HepG2 (cell line): ENCODE results near the gene COMMD9. TPM values are rescaled to one million over a fixed set of nuclear protein-coding genes. Genes with fewer than 3 reads are reported as not detected.

Experiments
- HCFC1 ChIP-seq: fragments of 150-350 bp; IDR thresholded peaks from 2 replicates; pipeline ENCODE4 v1.6.1; 2014; ENCODE audit warnings: low read depth, low read length
- HOXA5 ChIP-seq: sonication (generic); formaldehyde crosslinking; IDR thresholded peaks from 2 replicates; pipeline ENCODE4 v1.4.0; 2020; ENCODE audit warnings: missing genetic modification reagents
- JUNB ChIP-seq: sonication (generic); formaldehyde crosslinking; IDR thresholded peaks from 2 replicates; pipeline ENCODE4 v1.8.0; 2022; ENCODE audit warnings: missing genetic modification reagents, mild to moderate bottlenecking, borderline replicate concordance
- KLF16 ChIP-seq, 2 experiments: sonication (generic) in 1 of 2; formaldehyde crosslinking in 1 of 2; IDR thresholded peaks; 2 replicates each; pipeline versions ENCODE4 v1.6.1 to v1.8.0; 2016 to 2023; ENCODE audit warnings: missing genetic modification reagents in 2 of 2, missing compliant biosample characterization in 1 of 2
- MEIS1 ChIP-seq: sonication (generic); formaldehyde crosslinking; IDR thresholded peaks from 2 replicates; pipeline ENCODE4 v1.9.0; 2021; ENCODE audit warnings: mild to moderate bottlenecking, missing genetic modification reagents, moderate library complexity, borderline replicate concordance
- RARA ChIP-seq: IDR thresholded peaks from 2 replicates; pipeline ENCODE4 v1.6.1; 2016; ENCODE audit warnings: missing genetic modification reagents, missing compliant biosample characterization
- SP4 ChIP-seq: sonication (generic); formaldehyde crosslinking; IDR thresholded peaks from 2 replicates; pipeline ENCODE4 v1.8.1; 2023; ENCODE audit warnings: mild to moderate bottlenecking, missing genetic modification reagents
- SRSF1 ChIP-seq: fragments of 200-400 bp; formaldehyde crosslinking; optimal IDR thresholded peaks from 2 replicates; pipeline ENCODE3; 2017; ENCODE audit warnings: mild to moderate bottlenecking, low read depth, low read length, moderate library complexity
- WIZ ChIP-seq: sonication (generic); formaldehyde crosslinking; IDR thresholded peaks from 2 replicates; pipeline ENCODE4 v1.5.1; 2020; ENCODE audit warnings: mild to moderate bottlenecking, missing genetic modification reagents
- ZFAT ChIP-seq: sonication (generic); formaldehyde crosslinking; conservative IDR thresholded peaks from 2 replicates; pipeline ENCODE4 v1.8.1; 2023; ENCODE audit warnings: missing genetic modification reagents, inconsistent platforms
- ZNF17 ChIP-seq: sonication (generic); formaldehyde crosslinking; IDR thresholded peaks from 2 replicates; pipeline ENCODE4 v1.5.0; 2020; ENCODE audit warnings: mild to moderate bottlenecking, missing genetic modification reagents
- ZNF501 ChIP-seq: sonication (generic); formaldehyde crosslinking; IDR thresholded peaks from 2 replicates; pipeline ENCODE4 v1.5.1; 2020; ENCODE audit warnings: mild to moderate bottlenecking, moderate library complexity, missing genetic modification reagents
- ZNF556 ChIP-seq: sonication (generic); formaldehyde crosslinking; IDR thresholded peaks from 2 replicates; pipeline ENCODE4 v1.4.0; 2020; ENCODE audit warnings: mild to moderate bottlenecking, missing genetic modification reagents, borderline replicate concordance
- ZNF557 ChIP-seq: sonication (generic); formaldehyde crosslinking; IDR thresholded peaks from 2 replicates; pipeline ENCODE4 v1.4.0; 2020; ENCODE audit warnings: missing genetic modification reagents
- polyA plus RNA-seq, 8 experiments: library from polyadenylated mRNA; depleted of rRNA in 3 of 8; stranded (reverse) in 7 of 8; unstranded in 1 of 8; fragments of >200 nt; fragmentation: Illumina TruSeq in 4 of 8; extraction: Trizol in 4 of 8; gene quantifications; 2 replicates each; pipeline versions ENCODE4 v1.2.1 to v1.2.3, GENCODE V29; 2011 to 2016; ENCODE audit warnings: low read depth in 4 of 8, missing spikeins in 1 of 8, mixed read lengths in 1 of 8; ENCODE audit not compliant: insufficient read depth in 1 of 8
- total RNA-seq, 5 experiments: library from RNA; depleted of rRNA; stranded (reverse); fragments of >200 nt; fragmentation: Illumina TruSeq; extraction: Trizol; gene quantifications; 2 replicates each; pipeline ENCODE4 v1.2.3, GENCODE V29; 2016; ENCODE audit warnings: low read depth in 1 of 5
- TF ChIP-seq, protein P1 (sequence below): sonication (generic); formaldehyde crosslinking; IDR thresholded peaks from 2 replicates; pipeline ENCODE4 v1.8.1; 2023; ENCODE audit warnings: missing genetic modification reagents, mild to moderate bottlenecking, borderline replicate concordance
- TF ChIP-seq, protein P2 (sequence below): sonication (generic); formaldehyde crosslinking; IDR thresholded peaks from 2 replicates; pipeline ENCODE4 v1.4.0; 2020; ENCODE audit warnings: missing genetic modification reagents
- TF ChIP-seq, protein P3 (sequence below): sonication (generic); formaldehyde crosslinking; IDR thresholded peaks from 2 replicates; pipeline ENCODE4 v1.8.1; 2023; ENCODE audit warnings: mild to moderate bottlenecking, inconsistent platforms, moderate library complexity, missing genetic modification reagents, borderline replicate concordance
- TF ChIP-seq, protein P4 (sequence below): sonication (generic); formaldehyde crosslinking; IDR thresholded peaks from 2 replicates; pipeline ENCODE4 v1.5.1; 2020; ENCODE audit warnings: missing genetic modification reagents, mild to moderate bottlenecking, borderline replicate concordance
- TF ChIP-seq, protein P5 (sequence below): sonication (generic); formaldehyde crosslinking; IDR thresholded peaks from 2 replicates; pipeline ENCODE4 v1.8.0; 2022; ENCODE audit warnings: missing genetic modification reagents, mild to moderate bottlenecking, inconsistent platforms, borderline replicate concordance
- TF ChIP-seq, protein P6 (sequence below): sonication (generic); formaldehyde crosslinking; IDR thresholded peaks from 2 replicates; pipeline ENCODE4 v1.5.1; 2020; ENCODE audit warnings: missing genetic modification reagents, mild to moderate bottlenecking, borderline replicate concordance

COMMD9 gene
- total and polyA plus RNA-seq, 2 of the 13 experiments (the other 11 are each of a cell fraction or from before 2014, with no cell fraction given): 47.3 to 76.7 TPM

DNA sequence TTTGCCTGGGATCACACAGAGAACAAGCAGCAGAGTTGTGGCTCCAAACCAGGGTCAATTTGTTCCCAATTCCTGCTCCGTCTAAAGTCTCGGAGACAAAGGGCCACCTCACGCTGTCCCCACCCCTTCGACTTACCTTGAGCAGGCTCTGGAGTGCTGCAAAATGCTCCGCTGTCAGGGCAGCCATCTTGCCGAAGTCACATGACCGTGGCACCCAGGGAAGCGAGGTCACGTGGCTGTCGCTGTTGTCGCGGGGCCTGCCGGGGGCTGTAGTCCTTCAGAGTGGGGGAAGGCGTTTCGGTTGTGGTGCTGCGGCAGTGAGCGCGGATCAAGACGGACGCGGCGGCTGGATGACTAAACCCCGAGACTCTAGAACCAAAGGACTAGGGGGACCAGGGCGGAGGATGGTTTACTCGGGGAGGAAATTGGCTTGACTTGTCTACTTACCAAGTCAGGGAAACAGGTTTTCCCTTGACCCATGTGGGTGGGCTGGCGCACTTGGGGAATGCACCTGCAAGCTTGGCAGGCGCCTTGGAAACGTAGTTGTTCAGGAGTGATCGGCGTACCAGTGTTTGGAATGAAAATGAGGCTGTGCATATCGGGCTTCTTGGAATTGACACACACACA, at the start of gene COMMD9 (continued):
- TF ChIP-seq, protein P1, sequence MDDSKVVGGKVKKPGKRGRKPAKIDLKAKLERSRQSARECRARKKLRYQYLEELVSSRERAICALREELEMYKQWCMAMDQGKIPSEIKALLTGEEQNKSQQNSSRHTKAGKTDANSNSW (CRISPR knock-in tag): no peak
- TF ChIP-seq, protein P2, sequence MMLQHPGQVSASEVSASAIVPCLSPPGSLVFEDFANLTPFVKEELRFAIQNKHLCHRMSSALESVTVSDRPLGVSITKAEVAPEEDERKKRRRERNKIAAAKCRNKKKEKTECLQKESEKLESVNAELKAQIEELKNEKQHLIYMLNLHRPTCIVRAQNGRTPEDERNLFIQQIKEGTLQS: no peak
- TF ChIP-seq, protein P3, sequence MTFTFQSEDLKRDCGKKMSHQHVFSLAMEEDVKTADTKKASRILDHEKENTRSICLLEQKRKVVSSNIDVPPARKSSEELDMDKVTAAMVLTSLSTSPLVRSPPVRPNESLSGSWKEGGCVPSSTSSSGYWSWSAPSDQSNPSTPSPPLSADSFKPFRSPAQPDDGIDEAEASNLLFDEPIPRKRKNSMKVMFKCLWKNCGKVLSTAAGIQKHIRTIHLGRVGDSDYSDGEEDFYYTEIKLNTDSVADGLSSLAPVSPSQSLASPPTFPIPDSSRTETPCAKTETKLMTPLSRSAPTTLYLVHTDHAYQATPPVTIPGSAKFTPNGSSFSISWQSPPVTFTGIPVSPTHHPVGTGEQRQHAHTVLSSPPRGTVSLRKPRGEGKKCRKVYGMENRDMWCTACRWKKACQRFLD (CRISPR knock-in tag): no peak
- TF ChIP-seq ZNF501 (CRISPR knock-in tag) (peak; percentile 79), WIZ (CRISPR knock-in tag) (no peak), ZNF557 (CRISPR knock-in tag) (no peak), SRSF1 (no peak), KLF16 (CRISPR knock-in tag; IDR thresholded peaks at IDR 0.05) (peak in 1 of 2 experiments; percentile 89; a peak in 1 of 4 replicates), ZNF556 (CRISPR knock-in tag) (peak; percentile 69; the same call in 1 of the 2 replicates), MEIS1 (0 out of 2 replicates have a peak, but pooled peaks have one; percentile 58), HOXA5 (CRISPR knock-in tag) (no peak), ZNF17 (CRISPR knock-in tag) (no peak), HCFC1 (peak; percentile 97), RARA (peak; percentile 25; the same call in 1 of the 2 replicates), JUNB (CRISPR knock-in tag) (no peak), SP4 (CRISPR knock-in tag) (peak; percentile 55), ZFAT (CRISPR knock-in tag) (no peak)
- TF ChIP-seq, protein P4, sequence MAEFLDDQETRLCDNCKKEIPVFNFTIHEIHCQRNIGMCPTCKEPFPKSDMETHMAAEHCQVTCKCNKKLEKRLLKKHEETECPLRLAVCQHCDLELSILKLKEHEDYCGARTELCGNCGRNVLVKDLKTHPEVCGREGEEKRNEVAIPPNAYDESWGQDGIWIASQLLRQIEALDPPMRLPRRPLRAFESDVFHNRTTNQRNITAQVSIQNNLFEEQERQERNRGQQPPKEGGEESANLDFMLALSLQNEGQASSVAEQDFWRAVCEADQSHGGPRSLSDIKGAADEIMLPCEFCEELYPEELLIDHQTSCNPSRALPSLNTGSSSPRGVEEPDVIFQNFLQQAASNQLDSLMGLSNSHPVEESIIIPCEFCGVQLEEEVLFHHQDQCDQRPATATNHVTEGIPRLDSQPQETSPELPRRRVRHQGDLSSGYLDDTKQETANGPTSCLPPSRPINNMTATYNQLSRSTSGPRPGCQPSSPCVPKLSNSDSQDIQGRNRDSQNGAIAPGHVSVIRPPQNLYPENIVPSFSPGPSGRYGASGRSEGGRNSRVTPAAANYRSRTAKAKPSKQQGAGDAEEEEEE (CRISPR knock-in tag): no peak
- TF ChIP-seq, protein P5, sequence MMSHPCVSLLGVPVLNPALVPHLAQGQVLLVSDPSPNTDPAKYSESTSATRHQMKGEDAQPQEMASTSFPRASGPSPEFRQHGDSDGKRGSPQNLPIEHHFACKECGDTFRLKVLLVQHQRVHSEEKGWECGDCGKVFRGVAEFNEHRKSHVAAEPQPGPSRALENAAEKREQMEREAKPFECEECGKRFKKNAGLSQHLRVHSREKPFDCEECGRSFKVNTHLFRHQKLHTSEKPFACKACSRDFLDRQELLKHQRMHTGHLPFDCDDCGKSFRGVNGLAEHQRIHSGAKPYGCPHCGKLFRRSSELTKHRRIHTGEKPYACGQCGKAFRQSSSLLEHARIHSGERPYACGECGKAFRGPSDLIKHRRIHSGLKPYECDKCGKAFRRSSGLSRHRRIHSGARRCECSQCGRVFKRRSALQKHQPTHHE (CRISPR knock-in tag): no peak
- TF ChIP-seq, protein P6, sequence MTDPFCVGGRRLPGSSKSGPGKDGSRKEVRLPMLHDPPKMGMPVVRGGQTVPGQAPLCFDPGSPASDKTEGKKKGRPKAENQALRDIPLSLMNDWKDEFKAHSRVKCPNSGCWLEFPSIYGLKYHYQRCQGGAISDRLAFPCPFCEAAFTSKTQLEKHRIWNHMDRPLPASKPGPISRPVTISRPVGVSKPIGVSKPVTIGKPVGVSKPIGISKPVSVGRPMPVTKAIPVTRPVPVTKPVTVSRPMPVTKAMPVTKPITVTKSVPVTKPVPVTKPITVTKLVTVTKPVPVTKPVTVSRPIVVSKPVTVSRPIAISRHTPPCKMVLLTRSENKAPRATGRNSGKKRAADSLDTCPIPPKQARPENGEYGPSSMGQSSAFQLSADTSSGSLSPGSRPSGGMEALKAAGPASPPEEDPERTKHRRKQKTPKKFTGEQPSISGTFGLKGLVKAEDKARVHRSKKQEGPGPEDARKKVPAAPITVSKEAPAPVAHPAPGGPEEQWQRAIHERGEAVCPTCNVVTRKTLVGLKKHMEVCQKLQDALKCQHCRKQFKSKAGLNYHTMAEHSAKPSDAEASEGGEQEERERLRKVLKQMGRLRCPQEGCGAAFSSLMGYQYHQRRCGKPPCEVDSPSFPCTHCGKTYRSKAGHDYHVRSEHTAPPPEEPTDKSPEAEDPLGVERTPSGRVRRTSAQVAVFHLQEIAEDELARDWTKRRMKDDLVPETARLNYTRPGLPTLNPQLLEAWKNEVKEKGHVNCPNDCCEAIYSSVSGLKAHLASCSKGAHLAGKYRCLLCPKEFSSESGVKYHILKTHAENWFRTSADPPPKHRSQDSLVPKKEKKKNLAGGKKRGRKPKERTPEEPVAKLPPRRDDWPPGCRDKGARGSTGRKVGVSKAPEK (CRISPR knock-in tag): no peak
